ENCODE measurements around the gene SEC14L6.

DNA sequence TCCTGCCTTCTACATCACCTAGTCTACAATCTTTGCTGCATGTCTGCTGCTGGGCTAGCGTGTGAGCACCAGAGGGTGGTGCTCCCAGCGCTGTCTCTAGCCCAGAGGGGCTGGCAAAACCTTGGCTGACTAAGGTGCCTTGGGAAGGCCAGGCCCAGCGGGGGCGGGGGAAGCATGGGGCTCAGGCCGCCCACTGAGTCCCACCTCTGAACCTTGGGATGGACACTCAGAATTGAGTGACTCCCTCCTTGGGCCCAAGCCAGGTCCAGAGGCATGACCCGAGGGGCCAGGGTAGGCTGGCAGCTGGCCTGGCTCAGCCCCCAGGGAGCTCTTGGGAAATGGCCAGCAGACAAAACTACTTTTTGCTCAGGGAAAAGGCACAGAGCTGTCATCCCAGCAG is 35.5 kb upstream of the SEC14L6 start:
- TF ChIP-seq YY1 (IDR thresholded peaks at IDR 0.05; ENCODE audit: insufficient read depth, insufficient read length) (no peak), ZNF274 (IDR thresholded peaks at IDR 0.05; ENCODE audit: low read depth, low read length) (no peak)

Data from NT2/D1 (cell line).